GM18868 (cell line): Measurements from ENCODE around the gene LYL1.

Experiments used
- ATAC-seq: cut with Tn5 transposase; IDR thresholded peaks from one replicate; pipeline ENCODE4 v1.9.1; 2021; ENCODE audit warnings: mild to moderate bottlenecking, moderate library complexity; ENCODE audit not compliant: unreplicated experiment

The LYL1 gene

GRCh38 chr19:13094771-13095392 lies 7.8 kb downstream of the LYL1 start:
- ATAC-seq = no peak

- ATAC-seq = no peak
Measured at GRCh38 chr19:13094106-13094504, 8.6 kb downstream of the LYL1 start.

GRCh38 chr19:13093407-13094105 lies 9.1 kb downstream of the LYL1 start:
- peak; percentile 55 for ATAC-seq

GRCh38 chr19:13092606-13093235 lies 9.9 kb downstream of the LYL1 start:
- ATAC-seq = no peak

- ATAC-seq = no peak
Measured at GRCh38 chr19:13092158-13092543, 10.5 kb downstream of the LYL1 start.

GRCh38 chr19:13091400-13092157 lies 11.1 kb downstream of the LYL1 start:
- no peak for ATAC-seq

GRCh38 chr19:13090511-13091231 lies 12.0 kb downstream of the LYL1 start:
- no peak for ATAC-seq

- ATAC-seq = no peak
Measured at GRCh38 chr19:13089857-13090507, 12.7 kb downstream of the LYL1 start.

- ATAC-seq = no peak
Measured at GRCh38 chr19:13089139-13089856, 13.4 kb downstream of the LYL1 start.

- no peak for ATAC-seq
Measured at GRCh38 chr19:13087795-13088537, 14.7 kb downstream of the LYL1 start.

- ATAC-seq = no peak
Measured at GRCh38 chr19:13087295-13087694, 15.4 kb downstream of the LYL1 start.

- no peak for ATAC-seq
Measured at GRCh38 chr19:13086341-13086740, 16.3 kb downstream of the LYL1 start.

- ATAC-seq = no peak
Measured at GRCh38 chr19:13085666-13086065, 17.0 kb downstream of the LYL1 start.

- no peak for ATAC-seq
Measured at GRCh38 chr19:13083627-13084026, 19.0 kb downstream of the LYL1 start.

GRCh38 chr19:13083008-13083404 lies 19.7 kb downstream of the LYL1 start:
- ATAC-seq = no peak

- ATAC-seq = no peak
Measured at GRCh38 chr19:13082192-13083007, 20.3 kb downstream of the LYL1 start.

- ATAC-seq = no peak
Measured at GRCh38 chr19:13079542-13079986, 23.1 kb downstream of the LYL1 start.

GRCh38 chr19:13078897-13079541 lies 23.6 kb downstream of the LYL1 start:
- ATAC-seq = no peak
